ENCODE results near the gene FAM240A. TPM values are rescaled to one million over a fixed set of nuclear protein-coding genes. Genes with fewer than 3 reads are reported as not detected.

The FAM240A gene
- total and polyA plus RNA-seq, 2 donors (not counting 1 experiment from before 2014, with no cell fraction given): not detected

GRCh38 chr3:46667061-46667621 is 54.8 kb downstream of the FAM240A start:
- Histone ChIP-seq H3K4me1 (ENCODE audit: control insufficient read depth, extremely low read depth, insufficient read depth, low read length) (no peaks in the 10 kb centered on the region), H3K9ac (ENCODE audit: insufficient read depth, low read length) (no peak overlapping the region), H3K4me3 (replicated peaks in 1 of 4; ENCODE audit: control extremely low read depth in 1 of 4, insufficient read depth in 1 of 4, low read depth in 3 of 4, low read length in 4 of 4) (no peak overlapping the region), H4K20me1 (ENCODE audit: control insufficient read depth, extremely low read depth, insufficient read depth, low read length) (no peaks in the 10 kb centered on the region), H2AFZ (ENCODE audit: low read length) (no peak overlapping the region), H3K4me2 (ENCODE audit: extremely low read depth, insufficient read depth, low read length) (no peak overlapping the region), H3K79me2 (ENCODE audit: control insufficient read depth, insufficient read depth, low read length) (no peaks in the 10 kb centered on the region), H3K27me3 (ENCODE audit: control insufficient read depth, insufficient read depth, low read length) (no peaks in the 10 kb centered on the region), H3K9me3 (ENCODE audit: control insufficient read depth, insufficient read depth, low read depth, low read length) (no peaks in the 10 kb centered on the region), H3K36me3 (ENCODE audit: control insufficient read depth, insufficient read depth, low read length) (no peaks in the 10 kb centered on the region), H3K27ac (ENCODE audit: insufficient read depth, low read length) (no peak overlapping the region)
- no peak for TF ChIP-seq EZH2 (IDR thresholded peaks at IDR 0.05; ENCODE audit: low read length, missing control alignments)
- TF ChIP-seq, protein P1, sequence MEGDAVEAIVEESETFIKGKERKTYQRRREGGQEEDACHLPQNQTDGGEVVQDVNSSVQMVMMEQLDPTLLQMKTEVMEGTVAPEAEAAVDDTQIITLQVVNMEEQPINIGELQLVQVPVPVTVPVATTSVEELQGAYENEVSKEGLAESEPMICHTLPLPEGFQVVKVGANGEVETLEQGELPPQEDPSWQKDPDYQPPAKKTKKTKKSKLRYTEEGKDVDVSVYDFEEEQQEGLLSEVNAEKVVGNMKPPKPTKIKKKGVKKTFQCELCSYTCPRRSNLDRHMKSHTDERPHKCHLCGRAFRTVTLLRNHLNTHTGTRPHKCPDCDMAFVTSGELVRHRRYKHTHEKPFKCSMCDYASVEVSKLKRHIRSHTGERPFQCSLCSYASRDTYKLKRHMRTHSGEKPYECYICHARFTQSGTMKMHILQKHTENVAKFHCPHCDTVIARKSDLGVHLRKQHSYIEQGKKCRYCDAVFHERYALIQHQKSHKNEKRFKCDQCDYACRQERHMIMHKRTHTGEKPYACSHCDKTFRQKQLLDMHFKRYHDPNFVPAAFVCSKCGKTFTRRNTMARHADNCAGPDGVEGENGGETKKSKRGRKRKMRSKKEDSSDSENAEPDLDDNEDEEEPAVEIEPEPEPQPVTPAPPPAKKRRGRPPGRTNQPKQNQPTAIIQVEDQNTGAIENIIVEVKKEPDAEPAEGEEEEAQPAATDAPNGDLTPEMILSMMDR (conservative IDR thresholded peaks at IDR 0.05 in 1 of 2, IDR thresholded peaks at IDR 0.05 in 1 of 2; ENCODE audit: low read depth in 1 of 2, low read length in 2 of 2): no peak
- DNase-seq (ENCODE audit: low read depth in 2 of 2): no peak

GRCh38 chr3:46667657-46668056 is 55.3 kb downstream of the FAM240A start:
- Histone ChIP-seq H3K27ac (ENCODE audit: insufficient read depth, low read length) (no peak overlapping the region), H3K9ac (ENCODE audit: insufficient read depth, low read length) (no peak overlapping the region), H3K27me3 (ENCODE audit: control insufficient read depth, insufficient read depth, low read length) (no peaks in the 10 kb centered on the region), H3K79me2 (ENCODE audit: control insufficient read depth, insufficient read depth, low read length) (no peaks in the 10 kb centered on the region), H3K4me3 (replicated peaks in 1 of 4; ENCODE audit: control extremely low read depth in 1 of 4, insufficient read depth in 1 of 4, low read depth in 3 of 4, low read length in 4 of 4) (no peak overlapping the region), H3K4me1 (ENCODE audit: control insufficient read depth, extremely low read depth, insufficient read depth, low read length) (no peaks in the 10 kb centered on the region), H3K36me3 (ENCODE audit: control insufficient read depth, insufficient read depth, low read length) (no peaks in the 10 kb centered on the region), H3K4me2 (ENCODE audit: extremely low read depth, insufficient read depth, low read length) (no peak overlapping the region), H2AFZ (ENCODE audit: low read length) (no peak overlapping the region), H4K20me1 (ENCODE audit: control insufficient read depth, extremely low read depth, insufficient read depth, low read length) (no peaks in the 10 kb centered on the region), H3K9me3 (ENCODE audit: control insufficient read depth, insufficient read depth, low read depth, low read length) (no peaks in the 10 kb centered on the region)
- TF ChIP-seq, protein P1 (conservative IDR thresholded peaks at IDR 0.05 in 1 of 2, IDR thresholded peaks at IDR 0.05 in 1 of 2; ENCODE audit: low read depth in 1 of 2, low read length in 2 of 2): no peak
- TF ChIP-seq EZH2 (IDR thresholded peaks at IDR 0.05; ENCODE audit: low read length, missing control alignments): no peak
- no peak for DNase-seq (ENCODE audit: low read depth in 2 of 2)

DNA sequence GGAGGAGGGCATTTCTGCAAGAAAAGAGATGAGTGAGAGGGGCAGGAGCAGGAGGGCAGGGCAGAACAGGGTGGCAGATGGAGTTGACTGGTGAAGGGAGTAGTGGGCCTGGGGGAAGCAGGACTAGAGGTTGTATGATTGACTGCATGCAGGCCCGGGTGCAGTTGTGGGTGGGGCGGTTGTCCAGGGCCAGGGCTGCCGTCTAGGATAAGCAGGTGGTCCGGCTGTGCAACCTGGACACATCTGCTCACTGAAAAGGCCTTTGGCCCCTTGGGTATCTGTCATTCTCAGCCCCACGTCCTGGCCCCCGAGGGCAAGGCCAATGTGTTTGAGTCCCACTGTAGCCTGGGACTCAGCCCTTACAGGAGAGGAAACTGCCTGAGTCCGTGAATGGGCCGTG is 55.8 kb downstream of the FAM240A start:
- DNase-seq (ENCODE audit: low read depth in 2 of 2): no peak
- Histone ChIP-seq H3K4me3 (replicated peaks in 1 of 4; ENCODE audit: control extremely low read depth in 1 of 4, insufficient read depth in 1 of 4, low read depth in 3 of 4, low read length in 4 of 4) (no peak overlapping the region), H3K9me3 (ENCODE audit: control insufficient read depth, insufficient read depth, low read depth, low read length) (no peaks in the 10 kb centered on the region), H3K27ac (ENCODE audit: insufficient read depth, low read length) (no peak overlapping the region), H3K4me2 (ENCODE audit: extremely low read depth, insufficient read depth, low read length) (no peak overlapping the region), H3K36me3 (ENCODE audit: control insufficient read depth, insufficient read depth, low read length) (no peaks in the 10 kb centered on the region), H4K20me1 (ENCODE audit: control insufficient read depth, extremely low read depth, insufficient read depth, low read length) (no peaks in the 10 kb centered on the region), H2AFZ (ENCODE audit: low read length) (no peak overlapping the region), H3K9ac (ENCODE audit: insufficient read depth, low read length) (no peak overlapping the region), H3K4me1 (ENCODE audit: control insufficient read depth, extremely low read depth, insufficient read depth, low read length) (no peaks in the 10 kb centered on the region), H3K27me3 (ENCODE audit: control insufficient read depth, insufficient read depth, low read length) (no peaks in the 10 kb centered on the region), H3K79me2 (ENCODE audit: control insufficient read depth, insufficient read depth, low read length) (no peaks in the 10 kb centered on the region)
- TF ChIP-seq EZH2 (IDR thresholded peaks at IDR 0.05; ENCODE audit: low read length, missing control alignments): no peak
- TF ChIP-seq, protein P1 (conservative IDR thresholded peaks at IDR 0.05 in 1 of 2, IDR thresholded peaks at IDR 0.05 in 1 of 2; ENCODE audit: low read depth in 1 of 2, low read length in 2 of 2): no peak

Data from fibroblast of lung (primary cell).